H1 (cell line): ENCODE data around the gene SNU13.

Experiments
- CEBPB ChIP-seq: IDR thresholded peaks from 2 replicates; pipeline ENCODE4 v1.6.1; 2012; ENCODE audit warnings: low read depth, low read length
- CHD2 ChIP-seq: IDR thresholded peaks from 2 replicates; pipeline ENCODE4 v1.6.1; 2012; ENCODE audit warnings: low read length, improper control_type of control experiment
- CTCF ChIP-seq, 3 experiments: IDR thresholded peaks; 1 replicate in 2 of 3; 2 replicates in 1 of 3; pipeline versions ENCODE4 v1.5.1 to v1.6.1; 2011; ENCODE audit warnings: low read length in 3 of 3, mild to moderate bottlenecking in 3 of 3, inconsistent platforms in 2 of 3, low read depth in 1 of 3, moderate library complexity in 1 of 3; ENCODE audit not compliant: insufficient read depth in 1 of 3; ENCODE audit errors: control extremely low read depth in 1 of 3
- EP300 ChIP-seq, 2 experiments: IDR thresholded peaks; 1 replicate in 1 of 2; 2 replicates in 1 of 2; pipeline ENCODE4 v1.6.1; 2011 to 2012; ENCODE audit warnings: low read depth in 2 of 2, low read length in 2 of 2, mild to moderate bottlenecking in 2 of 2, borderline replicate concordance in 1 of 2, inconsistent platforms in 1 of 2, moderate library complexity in 1 of 2
- EZH2 ChIP-seq: fragments of 200-600 bp; sonication (generic); IDR thresholded peaks from 2 replicates; pipeline ENCODE4 v1.7.1; 2012; ENCODE audit warnings: low read depth, mild to moderate bottlenecking, moderate library complexity, low read length, inconsistent platforms; ENCODE audit not compliant: severe bottlenecking
- GTF2F1 ChIP-seq: IDR thresholded peaks from 2 replicates; pipeline ENCODE4 v1.6.1; 2012; ENCODE audit warnings: low read depth, low read length, improper control_type of control experiment, borderline replicate concordance
- HDAC2 ChIP-seq, 2 experiments: fragments of 300-600 bp in 1 of 2; sonication (generic) in 1 of 2; IDR thresholded peaks; 2 replicates each; pipeline ENCODE4 v1.6.1; 2011 to 2012; ENCODE audit warnings: low read depth in 2 of 2, low read length in 2 of 2, mild to moderate bottlenecking in 2 of 2, moderate library complexity in 2 of 2, borderline replicate concordance in 1 of 2, inconsistent platforms in 1 of 2
- NANOG ChIP-seq: IDR thresholded peaks from 2 replicates; pipeline ENCODE4 v1.6.1; 2011; ENCODE audit warnings: low read length, low read depth, mild to moderate bottlenecking, inconsistent platforms; ENCODE audit not compliant: insufficient read depth, poor library complexity, severe bottlenecking
- POU5F1 ChIP-seq: IDR thresholded peaks from 2 replicates; pipeline ENCODE4 v1.6.1; 2011; ENCODE audit warnings: low read depth, mild to moderate bottlenecking, low read length, moderate library complexity
- TAF1 ChIP-seq: IDR thresholded peaks from 2 replicates; pipeline ENCODE4 v1.6.1; 2011; ENCODE audit warnings: mild to moderate bottlenecking, low read depth, low read length
- USF2 ChIP-seq: IDR thresholded peaks from 2 replicates; pipeline ENCODE4 v1.6.1; 2011; ENCODE audit warnings: low read length, improper control_type of control experiment

- TF ChIP-seq TAF1 = no peak
- TF ChIP-seq CTCF (IDR thresholded peaks at IDR 0.05; ENCODE audit: control extremely low read depth in 1 of 3, insufficient read depth in 1 of 3, low read depth in 1 of 3, low read length in 3 of 3) = no peak
- no peak for TF ChIP-seq CEBPB
- no peak for TF ChIP-seq EP300 (IDR thresholded peaks at IDR 0.05; ENCODE audit: borderline replicate concordance in 1 of 2, low read depth in 2 of 2, low read length in 2 of 2)
- no peak for TF ChIP-seq USF2
- TF ChIP-seq GTF2F1 = no peak
- no peak for TF ChIP-seq HDAC2 (IDR thresholded peaks at IDR 0.05; ENCODE audit: borderline replicate concordance in 1 of 2, low read depth in 2 of 2, low read length in 2 of 2)
- TF ChIP-seq EZH2 = no peak
- TF ChIP-seq CHD2 = no peak
- no peak for TF ChIP-seq NANOG
- no peak for TF ChIP-seq POU5F1
Measured at GRCh38 chr22:41690476-41690875, 1.8 kb upstream of the SNU13 start.
